Brain microvascular endothelial cell (primary cell): Measurements from ENCODE around the gene KRT25.
"Not testable (repeated sequence)": the region's sequence is repeated elsewhere in the genome, so short reads cannot be mapped to it uniquely, and the experiment has no call there.

ENCODE experiments used
- DNase-seq: peaks from one replicate; pipeline ENCODE4 v3.0.0-alpha.2; 2020
- H3K27ac ChIP-seq: fragments of 250-450 bp; sonication (Bioruptor Pico); 2 replicates; pipeline ENCODE4 v1.5.1; 2020; ENCODE audit warnings: mild to moderate bottlenecking, moderate library complexity
- H3K27me3 ChIP-seq: fragments of 250-450 bp; sonication (Bioruptor Pico); replicated peaks from 2 replicates; pipeline ENCODE4 v1.5.1; 2020; ENCODE audit warnings: mild to moderate bottlenecking
- H3K36me3 ChIP-seq: fragments of 250-450 bp; sonication (Bioruptor Pico); replicated peaks from 2 replicates; pipeline ENCODE4 v1.5.1; 2020; ENCODE audit warnings: mild to moderate bottlenecking
- H3K4me3 ChIP-seq: 2 replicates; pipeline ENCODE4 v1.5.1; 2011; ENCODE audit warnings: low read depth, mild to moderate bottlenecking, control low read depth, low read length, moderate library complexity
- CTCF ChIP-seq: IDR thresholded peaks from 2 replicates; pipeline ENCODE4 v1.5.1; 2011; ENCODE audit warnings: low read depth, mild to moderate bottlenecking, moderate library complexity, low read length, control low read depth, inconsistent platforms; ENCODE audit errors: missing control alignments
- in situ Hi-C: cut with HindIII; loops from 2 replicates; pipeline ENCODE4 v1.10.0; 2017; ENCODE audit warnings: low sequenced_read_pairs, low pct_ligation_motif_present

Gene KRT25

GRCh38 chr17:40750391-40750790 is 4.7 kb downstream of the KRT25 start:
- in situ Hi-C loops = no loop called here
- Histone ChIP-seq H3K27ac (no peak overlapping the region), H3K4me3 (no peak overlapping the region), H3K27me3 (peaks cover 2% of the 10 kb centered on the region), H3K36me3 (no peaks in the 10 kb centered on the region)
- no peak for DNase-seq
- TF ChIP-seq CTCF = no peak

- in situ Hi-C loops, H3K27ac ChIP-seq, H3K27me3 ChIP-seq, DNase-seq, H3K4me3 ChIP-seq, H3K36me3 ChIP-seq: not testable (repeated sequence)
Measured at GRCh38 chr17:40748666-40749065, 6.5 kb downstream of the KRT25 start.

- Histone ChIP-seq H3K4me3 (no peak overlapping the region), H3K27ac (no peak overlapping the region), H3K27me3 (peaks cover 10% of the 10 kb centered on the region), H3K36me3 (no peaks in the 10 kb centered on the region)
- peak; percentile 9 for TF ChIP-seq CTCF
- no peak for DNase-seq
- in situ Hi-C loops = no loop called here
Measured at GRCh38 chr17:40738553-40738952, 16.6 kb downstream of the KRT25 start.

GRCh38 chr17:40735016-40735415 is 20.1 kb downstream of the KRT25 start:
- in situ Hi-C loops = no loop called here
- Histone ChIP-seq H3K27me3 (peaks cover 14% of the 10 kb centered on the region), H3K36me3 (no peaks in the 10 kb centered on the region), H3K4me3 (no peak overlapping the region), H3K27ac (no peak overlapping the region)
- no peak for DNase-seq
- no peak for TF ChIP-seq CTCF

GRCh38 chr17:40734018-40734417 is 21.1 kb downstream of the KRT25 start:
- H3K4me3 ChIP-seq = no peak overlapping the region
- H3K27ac ChIP-seq = no peak overlapping the region
- DNase-seq = no peak
- in situ Hi-C loops = no loop called here
- peaks cover 14% of the 10 kb centered on the region for H3K27me3 ChIP-seq
- no peak for TF ChIP-seq CTCF
- H3K36me3 ChIP-seq = no peaks in the 10 kb centered on the region

- no peak for TF ChIP-seq CTCF
- Histone ChIP-seq H3K27me3 (peaks cover 10% of the 10 kb centered on the region), H3K27ac (no peak overlapping the region), H3K4me3 (no peak overlapping the region), H3K36me3 (no peaks in the 10 kb centered on the region)
- in situ Hi-C loops = no loop called here
- DNase-seq = no peak
Measured at GRCh38 chr17:40730970-40731369, 24.2 kb downstream of the KRT25 start.
